ENCODE data around the gene NEK6. TPM values are rescaled to one million over a fixed set of nuclear protein-coding genes. Genes with fewer than 3 reads are reported as not detected.
A peak's percentile ranks its signal among the peaks of the same experiment; 100 is the strongest.

NEK6 gene
- total and polyA plus RNA-seq, 2 experiments from 2014 or later: 33.5 to 44.7 TPM

GRCh38 chr9:124296094-124296493, 38.3 kb downstream of the NEK6 start:
- Histone ChIP-seq H3K27me3 (no peaks in the 10 kb centered on the region), H2AFZ (no peak overlapping the region), H3K9me3 (ENCODE audit: low read depth) (no peaks in the 10 kb centered on the region), H4K20me1 (ENCODE audit: insufficient read depth, poor library complexity, severe bottlenecking) (peaks cover 17% of the 10 kb centered on the region), H3K4me2 (no peak overlapping the region), H3K4me3 (no peak overlapping the region), H3K9me2 (replicated peaks; ENCODE audit: insufficient read depth) (no peaks in the 10 kb centered on the region), H3K27ac (no peak overlapping the region), H3K79me2 (peaks cover 48% of the 10 kb centered on the region), H3K4me1 (ENCODE audit: insufficient read depth) (peaks cover 5% of the 10 kb centered on the region), H3K36me3 (replicated peaks; ENCODE audit: insufficient read depth, low read depth) (no peaks in the 10 kb centered on the region)
- 87% methylated on average over 8 of the region's 8 CpGs for WGBS (ENCODE audit: low lambda C conversion rate, missing lambda C conversion rate)
- TF ChIP-seq CTCF (IDR thresholded peaks at IDR 0.05; ENCODE audit: poor library complexity) (no peak), EZH2phosphoT487 (IDR thresholded peaks at IDR 0.05; ENCODE audit: low read depth, severe bottlenecking, unreplicated experiment) (no peak), EZH2 (IDR thresholded peaks at IDR 0.05; ENCODE audit: borderline replicate concordance) (no peak)
- DNase-seq (ENCODE audit: low spot score): no peak

- H3K9me2 ChIP-seq (replicated peaks; ENCODE audit: insufficient read depth): no peaks in the 10 kb centered on the region
- WGBS (ENCODE audit: low lambda C conversion rate, missing lambda C conversion rate): 91% methylated on average over 14 of the region's 14 CpGs
- no peak overlapping the region for H3K4me3 ChIP-seq
- no peaks in the 10 kb centered on the region for H3K9me3 ChIP-seq (ENCODE audit: low read depth)
- no peaks in the 10 kb centered on the region for H3K36me3 ChIP-seq (replicated peaks; ENCODE audit: insufficient read depth, low read depth)
- H2AFZ ChIP-seq: no peak overlapping the region
- H3K27me3 ChIP-seq: no peaks in the 10 kb centered on the region
- no peak overlapping the region for H3K4me2 ChIP-seq
- peaks cover 48% of the 10 kb centered on the region for H3K79me2 ChIP-seq
- TF ChIP-seq EZH2 (IDR thresholded peaks at IDR 0.05; ENCODE audit: borderline replicate concordance) (no peak), CTCF (IDR thresholded peaks at IDR 0.05; ENCODE audit: poor library complexity) (no peak), EZH2phosphoT487 (IDR thresholded peaks at IDR 0.05; ENCODE audit: low read depth, severe bottlenecking, unreplicated experiment) (no peak)
- H3K4me1 ChIP-seq (ENCODE audit: insufficient read depth): peaks cover 5% of the 10 kb centered on the region
- DNase-seq (ENCODE audit: low spot score): no peak
- H4K20me1 ChIP-seq (ENCODE audit: insufficient read depth, poor library complexity, severe bottlenecking): peaks cover 17% of the 10 kb centered on the region
- peak overlapping the region; percentile 10 for H3K27ac ChIP-seq
Observed at GRCh38 chr9:124296796-124297550, 39.2 kb downstream of the NEK6 start.

- peak overlapping the region; percentile 10 for H3K27ac ChIP-seq
- no peak overlapping the region for H3K4me2 ChIP-seq
- no peaks in the 10 kb centered on the region for H3K27me3 ChIP-seq
- TF ChIP-seq CTCF (IDR thresholded peaks at IDR 0.05; ENCODE audit: poor library complexity): no peak
- TF ChIP-seq EZH2 (IDR thresholded peaks at IDR 0.05; ENCODE audit: borderline replicate concordance): no peak
- TF ChIP-seq EZH2phosphoT487 (IDR thresholded peaks at IDR 0.05; ENCODE audit: low read depth, severe bottlenecking, unreplicated experiment): no peak
- no peaks in the 10 kb centered on the region for H3K9me3 ChIP-seq (ENCODE audit: low read depth)
- WGBS (ENCODE audit: low lambda C conversion rate, missing lambda C conversion rate): 50% methylated on average over 9 of the region's 9 CpGs
- no peak overlapping the region for H3K4me3 ChIP-seq
- no peaks in the 10 kb centered on the region for H3K9me2 ChIP-seq (replicated peaks; ENCODE audit: insufficient read depth)
- H4K20me1 ChIP-seq (ENCODE audit: insufficient read depth, poor library complexity, severe bottlenecking): peaks cover 17% of the 10 kb centered on the region
- H3K79me2 ChIP-seq: peaks cover 43% of the 10 kb centered on the region
- no peaks in the 10 kb centered on the region for H3K36me3 ChIP-seq (replicated peaks; ENCODE audit: insufficient read depth, low read depth)
- no peak overlapping the region for H2AFZ ChIP-seq
- H3K4me1 ChIP-seq (ENCODE audit: insufficient read depth): peaks cover 5% of the 10 kb centered on the region
- DNase-seq (ENCODE audit: low spot score): peak; percentile 41
Observed at GRCh38 chr9:124297551-124297901, 39.8 kb downstream of the NEK6 start.

Measured in hepatocyte (in vitro differentiated cells).